ENCODE results near the gene DDN.

Gene DDN

DNA sequence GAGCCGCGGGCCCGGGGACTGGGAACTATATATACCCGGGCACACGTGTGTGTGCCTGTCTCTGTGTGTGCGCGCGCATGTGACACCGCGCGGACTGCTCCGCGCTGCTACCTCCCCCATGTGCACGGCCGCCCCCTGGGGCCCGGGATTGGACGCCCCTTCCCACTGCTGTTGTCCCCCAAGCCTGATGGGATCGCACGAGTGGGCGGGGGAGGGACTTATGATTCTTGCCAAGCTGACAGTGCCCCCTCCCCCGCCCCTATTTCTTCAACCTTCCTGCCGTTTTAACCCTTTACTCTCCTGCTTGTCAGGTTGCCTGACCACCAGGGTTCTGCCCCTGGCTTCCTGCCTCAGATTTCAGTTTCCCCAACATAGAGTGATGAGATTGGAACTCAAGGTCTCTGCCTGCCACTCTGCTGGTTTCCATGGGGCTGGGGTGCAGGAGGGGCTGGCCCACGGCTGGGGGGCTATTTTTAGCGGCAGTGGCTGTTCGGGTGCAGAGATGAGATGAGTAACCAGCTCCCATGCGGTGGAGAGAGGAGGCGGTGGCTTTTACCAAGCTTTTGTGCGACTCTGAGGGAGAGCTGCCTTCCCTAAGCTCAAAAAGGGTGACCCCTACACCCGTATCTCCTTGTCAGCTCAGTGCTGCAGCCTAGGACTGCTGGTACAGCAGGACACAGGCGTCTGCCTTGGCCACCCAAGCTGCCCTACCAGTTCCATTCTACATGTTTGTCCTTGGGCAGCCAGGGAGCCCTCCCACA lies at the start of gene DDN:
Gene DDN, minus strand, starts transcription at position 5 of the 761 bp plus-strand sequence. CDS start 88 bp downstream, outside the sequence.
- DNase-seq = peak; percentile 53

DNA sequence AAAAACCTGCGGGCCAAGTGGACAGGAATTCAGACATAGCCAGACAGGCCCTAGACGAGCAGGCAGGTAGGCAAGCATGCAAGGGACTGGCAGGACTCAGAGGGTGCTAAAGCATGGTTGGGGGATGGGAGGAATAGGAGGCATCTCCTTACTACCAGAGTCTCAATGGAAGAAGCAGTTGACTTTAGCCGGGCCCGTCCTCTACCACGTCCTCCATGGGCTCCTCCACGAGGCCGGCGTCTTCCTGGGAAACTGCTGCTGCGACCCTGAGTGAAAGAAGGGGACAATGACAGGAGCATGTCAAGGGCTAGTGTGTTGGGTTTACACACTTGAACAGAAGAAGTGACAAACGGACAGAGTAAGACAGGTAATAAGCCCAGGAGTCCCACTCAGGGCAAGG lies 49.8 kb upstream of the DDN start:
- DNase-seq = no peak

DNA sequence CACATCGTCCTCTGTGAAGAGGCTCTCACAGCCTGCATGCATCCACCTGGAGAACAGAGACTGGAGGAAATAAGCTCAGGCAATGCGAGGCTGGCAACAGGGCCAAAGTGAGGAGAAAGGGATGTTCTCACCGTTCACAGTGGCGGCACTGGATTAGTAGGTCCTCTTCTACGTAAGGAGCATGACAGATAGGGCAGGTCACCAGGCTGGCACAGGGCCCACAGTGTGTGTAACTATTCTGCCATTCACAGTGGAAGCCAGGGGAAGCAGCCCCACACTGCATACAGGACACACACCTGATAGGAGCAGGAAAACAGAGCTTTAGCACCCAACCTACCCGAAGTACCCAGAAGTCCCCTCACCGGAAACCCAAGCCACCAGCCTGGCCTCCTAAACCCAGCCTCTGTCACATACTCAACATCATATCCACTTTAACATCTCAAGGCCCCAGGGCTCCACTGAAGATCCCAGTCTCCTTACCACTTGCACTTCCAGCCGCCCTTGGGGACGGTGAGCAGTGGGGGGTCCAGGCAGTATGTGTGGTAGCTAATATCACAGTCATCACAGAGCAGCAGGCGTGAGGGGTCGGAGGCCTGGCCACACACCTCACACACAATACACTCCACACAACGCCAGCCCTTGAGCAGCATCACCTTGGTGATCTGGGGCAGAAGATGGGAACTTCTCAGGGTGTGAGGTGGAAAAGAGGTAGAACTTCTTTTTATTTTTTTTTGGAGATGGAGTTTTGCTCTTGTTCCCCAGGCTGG lies 47.1 kb upstream of the DDN start:
- no peak for DNase-seq

DNA sequence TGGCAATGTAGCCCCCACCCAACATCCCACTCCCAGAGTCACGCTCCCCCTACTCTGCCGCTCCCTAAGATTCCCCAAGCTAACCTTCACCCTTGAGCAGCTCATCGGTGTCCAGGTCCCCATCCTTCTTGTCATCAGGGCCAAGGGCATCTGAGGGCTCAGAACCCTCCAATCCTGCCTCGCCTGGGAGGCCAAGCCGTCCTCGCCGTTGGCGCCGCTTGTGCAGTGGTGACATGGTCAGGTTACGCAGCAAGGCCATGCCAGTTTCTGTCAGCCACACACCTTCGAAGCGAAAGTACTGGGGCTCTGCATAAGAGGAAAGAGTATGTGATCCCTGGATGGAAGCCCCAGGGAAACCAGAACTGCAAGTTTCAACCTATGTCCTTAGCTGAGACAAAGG lies 45.5 kb upstream of the DDN start:
- no peak for DNase-seq

DNA sequence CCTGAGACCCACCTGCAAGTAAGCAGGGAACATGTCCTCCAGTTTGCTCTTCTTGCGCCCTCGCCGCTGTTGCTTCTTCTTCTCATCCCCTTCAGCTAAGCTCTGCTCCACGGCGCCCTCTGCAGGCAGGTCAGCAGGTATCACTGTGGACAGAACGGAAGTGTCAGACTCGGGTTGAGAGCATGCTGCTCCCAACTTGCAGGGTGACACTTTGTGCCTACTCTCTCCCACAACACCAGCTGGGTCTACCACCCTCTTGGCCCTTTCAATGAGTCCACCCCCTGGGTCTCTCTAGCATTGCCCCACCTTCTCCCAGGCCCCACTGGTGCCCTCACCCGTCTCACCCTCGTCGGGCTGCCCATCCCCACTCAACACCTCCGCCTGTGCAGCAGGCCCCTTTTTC lies 44.7 kb upstream of the DDN start:
- DNase-seq = peak; percentile 49

DNA sequence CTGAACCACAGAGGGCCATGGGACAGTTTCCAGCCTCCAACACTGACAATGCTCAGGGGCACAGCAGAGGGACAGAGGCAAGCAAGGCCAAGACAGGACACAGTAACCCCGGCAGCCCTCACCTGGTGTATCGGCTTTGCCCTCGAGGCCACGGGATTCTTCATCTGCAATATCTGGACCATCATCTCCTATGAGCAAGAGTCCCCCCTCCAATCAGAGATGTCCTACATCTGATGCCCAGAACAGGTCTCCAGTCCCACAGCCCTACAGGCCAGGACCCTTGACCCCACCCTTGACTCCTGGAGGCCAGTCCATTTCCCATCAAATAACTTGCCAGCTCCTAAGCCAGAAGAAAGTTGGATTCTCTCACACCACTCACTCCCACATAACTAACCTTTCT lies 44.1 kb upstream of the DDN start:
- no peak for DNase-seq

DNA sequence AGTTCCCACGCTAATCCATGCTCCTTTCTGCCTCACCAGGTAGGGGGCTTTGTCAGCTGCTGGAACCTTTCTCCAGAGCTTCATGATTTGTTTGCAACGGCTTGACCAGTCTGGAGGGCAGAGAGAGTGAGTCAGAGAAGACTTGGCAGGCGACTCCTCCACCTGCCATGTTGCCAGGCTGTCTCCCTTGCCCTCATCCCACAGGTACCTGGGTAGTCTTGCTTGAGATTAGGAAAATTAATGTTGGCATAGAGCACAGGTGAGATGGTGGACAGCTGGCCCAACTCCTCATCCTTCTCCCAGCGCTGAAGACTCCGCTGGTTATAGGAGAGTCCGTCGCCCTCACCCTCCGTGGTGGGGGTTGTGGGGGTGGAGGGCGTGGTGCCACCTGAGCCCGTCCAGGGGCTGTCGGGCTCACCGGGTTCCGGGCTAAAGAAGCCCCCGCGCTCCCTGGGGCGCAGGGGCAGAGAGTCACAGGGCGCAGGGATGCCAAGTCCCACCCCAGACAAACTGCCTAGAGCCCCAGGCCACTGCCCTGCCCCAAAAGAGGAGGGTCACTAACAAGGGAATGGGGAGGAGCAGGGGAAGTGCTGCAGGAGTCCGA lies 42.8 kb upstream of the DDN start:
- no peak for DNase-seq

DNA sequence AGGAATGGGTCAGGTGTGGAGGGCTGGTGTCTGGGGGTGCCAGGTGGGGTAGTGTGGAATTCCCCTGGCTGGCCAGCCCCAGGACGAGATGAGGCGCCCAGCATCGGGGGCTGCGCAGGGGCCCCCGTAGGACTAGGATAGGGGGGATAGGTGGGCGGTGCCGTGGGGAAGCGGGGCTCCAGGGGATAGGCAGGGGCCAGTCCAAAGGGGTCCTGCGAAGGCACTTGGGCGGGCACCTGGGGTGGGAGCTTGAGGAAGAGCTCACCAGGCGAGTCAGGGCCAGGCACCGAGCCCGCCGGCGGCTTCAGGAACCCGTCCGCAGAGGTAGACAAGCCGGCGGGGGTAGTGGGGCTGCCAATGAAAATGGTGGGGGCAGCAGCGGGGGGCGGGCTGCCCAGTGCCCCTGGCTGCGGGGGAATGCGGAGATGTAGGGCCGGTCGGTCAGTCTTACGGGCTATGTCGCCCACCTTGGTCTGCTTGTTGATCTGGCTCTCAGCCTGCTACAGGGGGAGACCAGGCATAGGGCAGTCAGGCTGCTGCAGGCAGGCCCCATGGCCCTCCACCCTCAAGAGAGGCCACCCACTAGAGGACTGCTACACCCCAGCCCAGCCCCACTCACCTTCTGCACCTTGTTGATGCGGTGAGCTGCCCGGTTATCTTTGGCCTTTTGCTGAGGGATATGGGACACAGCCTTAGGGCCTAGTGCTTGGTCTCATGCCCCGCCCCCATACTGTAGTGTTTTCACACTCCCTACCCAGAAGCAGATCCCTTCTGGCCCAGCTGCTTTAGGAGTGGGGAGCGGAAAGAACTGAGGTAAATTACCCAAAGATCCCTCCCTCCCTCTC lies 42.1 kb upstream of the DDN start:
- DNase-seq = no peak

DNA sequence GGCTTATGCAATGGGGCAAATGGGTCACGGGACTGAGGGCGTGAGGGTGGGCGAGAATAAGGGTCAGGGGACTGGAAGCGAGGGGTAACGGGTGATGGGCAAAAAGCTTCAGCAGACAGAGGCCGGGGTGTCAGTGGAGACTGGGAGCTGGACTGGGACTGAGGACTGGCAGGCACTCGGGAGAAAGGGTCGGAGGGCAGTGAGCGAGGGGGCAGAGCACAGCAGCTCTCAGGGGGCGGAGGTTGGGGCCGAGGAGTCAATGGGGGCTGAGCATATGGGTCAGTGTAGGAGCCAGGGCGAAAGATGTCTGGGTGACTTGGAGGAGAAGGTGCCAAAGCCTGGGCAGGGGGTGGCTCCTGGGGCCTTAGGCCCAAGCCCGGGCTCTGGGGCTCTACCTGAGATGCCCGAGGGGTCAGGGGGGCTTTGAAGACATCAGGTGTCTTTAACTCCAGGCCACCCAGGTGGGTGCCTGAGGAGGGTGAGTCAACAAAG lies 41.2 kb upstream of the DDN start:
- no peak for DNase-seq

DNA sequence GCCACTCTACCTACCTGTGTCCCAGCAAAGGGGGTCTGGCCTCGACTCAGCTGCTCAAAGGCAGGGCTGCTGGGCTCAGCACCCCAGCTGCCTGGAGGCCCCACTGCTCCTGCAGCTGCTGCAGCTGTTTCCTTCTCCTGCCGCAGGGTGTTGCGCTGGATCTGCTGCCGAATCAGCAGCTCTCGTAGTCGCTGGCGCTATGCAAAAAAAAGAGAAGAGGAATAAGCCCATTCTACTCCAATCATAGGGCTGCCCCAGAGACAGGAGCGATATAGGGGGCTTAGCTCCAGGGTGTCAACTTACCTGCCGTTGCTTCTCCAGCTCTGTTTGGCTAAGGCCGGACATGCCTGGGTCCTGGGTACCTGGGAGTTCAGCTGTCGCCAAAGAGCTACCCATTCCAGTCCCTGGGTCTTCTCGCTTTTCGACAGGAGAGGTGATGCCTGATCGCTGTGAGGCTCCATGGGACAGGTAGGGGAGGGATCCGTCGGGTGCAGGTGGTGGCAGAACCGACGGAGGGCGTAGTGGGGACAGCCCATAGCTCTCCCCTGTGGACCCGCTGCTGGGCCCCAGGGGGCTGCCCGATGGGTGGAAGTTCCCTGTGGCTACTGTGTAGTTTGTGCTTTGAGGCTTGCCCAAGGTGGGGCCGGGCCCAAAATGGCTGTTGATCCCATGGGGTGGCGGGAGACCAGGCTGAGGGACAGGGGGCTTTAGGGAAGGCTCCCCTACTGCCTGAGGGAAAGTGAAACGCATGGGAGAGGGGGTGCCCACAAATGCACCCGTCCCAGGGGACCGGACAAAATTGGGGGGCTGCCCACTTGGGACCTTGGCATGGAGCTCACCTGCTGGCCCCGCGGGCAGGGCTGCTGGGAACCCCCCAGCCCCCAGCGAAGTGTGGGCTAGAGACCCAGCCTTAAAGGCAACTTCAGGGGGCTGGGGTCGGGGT lies 40.5 kb upstream of the DDN start:
- no peak for DNase-seq

DNA sequence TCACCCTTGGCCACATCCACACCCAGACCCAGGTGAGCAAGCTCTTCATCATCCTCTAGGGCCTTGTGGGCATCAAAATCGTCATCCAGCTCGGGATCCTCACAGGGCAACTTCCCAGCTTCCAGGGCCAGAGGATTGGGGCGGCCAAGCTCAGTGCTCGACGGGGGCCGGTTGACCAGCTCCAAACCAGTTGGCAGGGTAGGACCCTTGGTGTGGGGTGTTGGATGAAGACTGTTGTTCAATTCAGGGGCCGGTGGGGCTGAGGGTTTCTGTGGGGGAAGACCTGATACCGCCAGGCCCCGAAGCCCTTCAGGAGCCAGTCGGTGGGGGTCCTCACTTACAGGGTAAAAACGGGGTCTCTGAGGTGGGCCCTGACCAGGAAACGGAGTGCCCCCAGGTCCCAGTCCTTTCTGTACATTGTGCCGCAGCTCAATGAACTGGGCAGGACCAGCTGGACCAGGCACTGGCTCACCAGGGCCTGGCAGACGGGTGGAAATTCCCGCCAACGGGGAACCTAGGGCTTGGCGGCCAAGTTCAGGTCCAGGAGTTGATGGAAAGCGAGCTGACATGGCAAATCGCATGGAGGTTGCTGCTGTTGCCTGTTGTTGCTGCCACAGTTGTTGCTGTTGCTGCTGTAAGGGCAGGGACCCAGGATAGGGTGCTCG lies 39.2 kb upstream of the DDN start:
- DNase-seq = no peak

DNA sequence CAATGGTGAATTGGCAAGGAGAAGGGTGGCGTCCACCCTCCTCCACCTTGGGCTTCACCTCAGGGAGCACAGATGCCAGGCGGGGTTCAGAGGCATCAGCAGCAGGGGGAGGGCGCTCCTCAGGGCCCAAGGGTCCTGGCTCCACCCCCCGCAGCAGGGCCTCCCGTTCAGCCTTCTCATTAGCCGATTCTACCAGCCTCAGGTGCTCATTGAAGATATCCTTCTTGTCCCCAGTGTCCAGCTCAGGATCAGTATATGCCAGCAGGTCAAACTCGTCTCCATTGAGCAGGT lies 38.7 kb upstream of the DDN start:
- no peak for DNase-seq

DNA sequence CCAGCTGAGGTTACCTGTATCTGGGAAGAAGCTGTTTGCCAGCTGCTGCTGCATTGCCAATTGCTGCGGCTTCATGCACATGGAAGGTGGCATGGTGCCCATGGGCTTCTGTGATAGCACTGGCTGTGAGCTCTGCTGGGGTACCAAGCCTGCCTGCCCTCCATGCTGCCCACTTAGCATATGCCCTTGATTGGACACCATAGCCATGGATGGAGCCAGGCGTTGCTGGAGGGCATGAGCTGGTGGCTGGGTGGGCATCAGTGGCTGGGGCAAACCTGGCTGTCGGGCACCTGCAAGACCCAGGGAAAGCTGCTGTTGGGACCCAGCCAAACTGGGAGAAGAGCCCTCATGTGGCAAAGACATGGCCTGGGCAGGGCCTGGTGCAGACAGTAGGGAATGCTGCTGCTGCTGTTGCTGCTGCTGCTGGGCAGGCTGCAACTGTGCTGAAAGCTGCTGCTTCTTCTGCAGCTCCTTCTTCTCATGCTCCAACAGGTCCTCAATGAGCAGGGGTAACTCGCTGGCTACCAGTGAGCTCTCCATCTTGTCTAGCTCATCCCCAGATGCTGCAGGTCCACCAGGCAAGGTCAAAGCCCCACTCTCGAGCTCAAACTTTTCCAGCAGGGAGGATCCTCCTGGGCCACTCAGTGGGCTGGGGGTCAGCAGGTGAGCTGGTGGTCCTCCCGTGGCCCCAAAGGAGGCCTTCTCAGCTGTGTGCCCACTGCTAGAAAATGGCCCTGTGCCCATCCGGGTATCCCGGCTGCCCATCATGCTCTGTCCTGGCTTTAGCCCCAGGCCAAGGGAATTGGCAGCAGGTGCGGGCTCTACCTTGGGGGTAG lies 38.2 kb upstream of the DDN start:
- DNase-seq = no peak

DNA sequence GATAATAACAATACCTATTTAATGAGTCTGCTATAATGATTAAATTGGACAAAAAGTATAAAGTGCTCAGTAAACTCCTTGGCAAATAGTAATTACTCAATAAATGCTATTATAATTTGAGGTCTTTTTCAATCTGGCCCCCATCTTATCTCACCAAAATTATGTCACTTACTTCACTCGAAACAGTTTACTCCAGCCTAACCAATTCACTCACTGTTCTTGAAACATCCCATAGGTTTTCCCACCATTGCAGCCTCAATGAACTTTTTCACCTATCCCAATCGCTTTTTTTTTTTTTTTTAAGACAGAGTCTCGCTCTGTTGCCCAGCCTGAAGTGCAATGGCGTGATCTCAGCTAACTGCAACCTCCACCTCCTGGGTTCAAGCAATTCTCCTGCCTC lies 36.9 kb upstream of the DDN start:
- DNase-seq = no peak

DNA sequence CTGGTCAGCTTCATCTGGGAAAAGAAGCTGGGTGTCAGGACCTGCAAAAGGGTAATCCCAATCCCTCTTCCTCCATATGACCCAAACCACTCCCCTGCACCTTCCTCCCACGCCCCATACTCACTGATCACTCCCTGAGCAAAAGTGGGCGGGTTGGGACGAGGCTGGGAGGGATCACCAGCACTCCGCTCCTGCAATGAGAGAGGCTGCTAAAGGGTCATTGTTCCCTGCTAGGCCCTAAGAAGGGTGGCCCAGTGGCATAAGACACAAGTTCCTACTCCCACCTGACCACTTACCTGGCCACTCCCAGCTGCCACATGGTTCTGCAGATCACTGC lies 35.1 kb upstream of the DDN start:
- no peak for DNase-seq

DNA sequence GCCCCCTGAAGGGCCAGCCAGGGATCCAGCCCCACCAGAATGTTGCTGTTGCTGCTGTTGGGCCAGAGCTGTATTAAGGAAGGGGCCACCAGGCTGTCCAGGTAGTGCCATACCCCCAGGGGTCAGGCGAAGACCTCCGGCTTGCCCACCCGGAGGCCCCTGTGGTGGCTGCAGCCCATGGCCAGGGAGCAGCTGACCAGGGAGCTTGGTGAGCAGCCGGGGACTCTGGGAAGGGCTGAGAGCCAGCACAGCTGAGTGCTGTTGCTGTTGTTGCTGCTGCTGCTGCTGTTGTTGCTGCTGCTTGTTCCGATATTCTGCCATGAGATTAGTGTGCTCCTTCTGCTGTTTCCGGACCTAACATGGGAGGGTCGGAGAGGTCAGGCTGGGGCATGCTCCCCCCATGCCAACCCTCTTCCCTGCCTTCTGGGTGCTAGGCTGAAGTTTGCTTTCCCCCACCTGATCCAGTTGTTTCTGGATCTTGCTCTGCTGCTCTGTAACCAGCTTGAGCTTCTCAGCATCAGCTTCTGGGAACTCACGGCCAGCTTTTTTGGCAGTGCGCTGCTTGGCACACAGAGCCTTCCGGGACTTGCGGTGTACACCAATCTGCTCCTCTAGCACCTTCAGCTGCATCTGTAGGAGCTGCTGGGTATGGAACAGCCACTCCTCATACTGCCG lies 34.6 kb upstream of the DDN start:
- DNase-seq = no peak

DNA sequence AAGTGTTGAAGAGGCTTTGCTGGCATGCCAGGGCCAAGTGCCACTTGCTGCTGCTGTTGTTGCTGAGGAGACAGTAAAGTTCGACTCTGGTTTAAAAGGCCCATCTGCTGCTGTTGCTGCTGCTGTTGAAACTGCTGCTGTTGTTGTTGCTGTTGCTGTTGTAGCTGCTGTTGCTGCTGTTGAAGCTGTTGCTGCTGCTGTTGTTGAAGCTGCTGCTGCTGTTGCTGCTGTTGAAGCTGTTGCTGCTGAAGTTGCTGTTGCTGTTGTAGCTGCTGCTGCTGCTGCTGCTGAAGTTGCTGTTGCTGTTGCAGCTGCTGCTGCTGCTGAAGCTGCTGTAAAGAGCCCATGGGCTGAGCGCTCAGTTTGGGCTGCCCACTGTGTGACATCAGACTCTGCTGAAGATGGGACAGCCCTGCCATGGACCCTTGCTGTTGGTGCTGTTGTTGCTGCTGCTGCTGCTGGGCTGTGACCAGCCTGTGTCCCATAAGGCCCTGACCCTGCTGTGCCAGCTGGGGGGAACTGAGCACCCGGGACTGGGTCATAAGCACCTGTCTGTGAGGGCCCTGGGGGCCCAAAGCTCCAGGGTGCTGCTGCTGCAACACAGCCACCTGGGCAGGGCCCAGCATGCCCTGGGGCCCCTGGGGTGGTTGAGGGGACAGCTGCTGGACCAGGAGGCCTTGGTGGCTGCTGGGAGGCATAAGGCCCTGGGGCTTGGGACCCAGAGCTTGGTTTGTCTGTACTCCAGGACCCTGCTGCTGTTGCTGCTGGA lies 33.7 kb upstream of the DDN start:
- DNase-seq = no peak

DNA sequence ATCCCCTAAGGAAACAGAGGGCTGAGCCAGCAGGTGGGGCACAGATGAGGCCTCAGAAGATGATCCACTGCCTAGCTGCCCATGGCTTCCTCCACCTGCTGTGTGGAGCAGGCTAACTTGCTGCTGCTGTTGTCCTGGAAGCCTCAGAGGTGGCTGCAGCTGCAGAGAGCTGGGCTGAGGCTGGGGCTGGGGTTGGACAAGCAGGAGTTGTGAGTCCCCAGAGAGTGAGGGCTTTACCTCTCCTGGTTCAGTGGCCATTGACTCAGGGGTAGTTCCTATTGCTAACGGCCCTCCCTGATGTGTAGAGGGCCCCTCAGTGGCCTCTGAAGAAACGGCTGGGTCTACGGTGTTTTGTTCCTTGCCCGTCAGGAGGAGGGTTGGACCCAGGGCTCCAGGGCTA lies 33.1 kb upstream of the DDN start:
- no peak for DNase-seq

DNA sequence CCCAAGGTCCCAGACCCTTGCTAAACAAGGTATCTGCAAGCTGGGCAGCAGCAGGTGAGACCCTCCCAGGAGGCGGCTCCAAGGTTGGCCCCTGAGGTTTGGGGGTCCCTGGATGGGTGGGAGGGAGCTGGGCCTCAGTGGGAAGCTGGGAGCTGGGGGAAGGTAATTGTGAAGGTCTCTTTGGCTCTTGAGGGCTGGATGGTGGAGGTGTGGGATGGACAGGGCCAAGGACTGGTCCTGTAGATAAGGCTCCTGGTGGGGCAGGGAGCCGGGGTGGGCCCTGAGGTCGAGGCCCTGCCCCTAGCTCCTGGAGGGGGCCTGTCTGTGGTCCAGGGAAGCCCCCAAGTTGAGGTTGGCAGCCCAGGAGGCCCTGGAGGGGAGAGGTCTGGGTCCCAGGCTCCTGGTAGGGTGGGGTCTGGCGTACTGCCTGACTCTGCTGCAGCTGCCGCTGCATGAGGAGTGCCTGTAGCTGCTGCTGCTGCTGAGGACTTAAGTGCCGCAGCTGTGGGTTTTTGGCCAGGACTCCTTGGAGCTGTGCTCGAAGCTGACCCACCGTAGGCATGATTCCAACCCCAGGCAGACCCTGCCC lies 32.5 kb upstream of the DDN start:
- no peak for DNase-seq
